Fibroblast of the conjunctiva (primary cell): ENCODE measurements around the gene UBR1.
"Not testable (repeated sequence)": the region's sequence is repeated elsewhere in the genome, so short reads cannot be mapped to it uniquely, and the experiment has no call there.

ENCODE experiments used
- DNase-seq: peaks from one replicate; pipeline ENCODE4 v3.0.0-alpha.2; 2010; ENCODE audit warnings: low read depth

The UBR1 gene

GRCh38 chr15:42911058-42911592, 194.7 kb downstream of the UBR1 start:
- DNase-seq: no peak

- no peak for DNase-seq
Observed at GRCh38 chr15:42908538-42908937, 197.3 kb downstream of the UBR1 start.

- DNase-seq: no peak
Observed at GRCh38 chr15:42903388-42904324, 202.2 kb downstream of the UBR1 start.

GRCh38 chr15:42893911-42894310, 211.9 kb downstream of the UBR1 start:
- not testable (repeated sequence) for DNase-seq
